IMR-90 (cell line): Measurements from ENCODE around the gene CAMK2G. TPM values are rescaled to one million over a fixed set of nuclear protein-coding genes. Genes with fewer than 3 reads are reported as not detected.

ENCODE experiments used
- ATAC-seq: fragments of 200-7000 bp; cut with Tn5 transposase; 2 replicates; pipeline ENCODE4 v1.9.1; 2020; ENCODE audit warnings: low read depth, mild to moderate bottlenecking, moderate library complexity
- BruUV-seq: library from RNA; stranded (reverse); fragments of 400-500 nt; replicated peaks from 2 replicates; lab custom pipeline; 2021; lab: Mats Ljungman, UMichigan
- CTCF ChIA-PET: fragments of 300-600 bp; formaldehyde crosslinking; extraction: SDS; loops from one replicate; lab custom pipeline; 2021; ENCODE audit warnings: antibody characterized with exemption; lab: Yijun Ruan, JAX
- POLR2A ChIA-PET: fragments of 300-600 bp; sonication (Branson Sonifier 250); formaldehyde crosslinking; loops from one replicate; lab custom pipeline; 2022; ENCODE audit warnings: antibody characterized with exemption; ENCODE audit not compliant: unreplicated experiment; lab: Charles Lee
- DNase-seq: peaks from one replicate; pipeline ENCODE4 v3.0.0; 2013
- H2AFZ ChIP-seq: replicated peaks from 2 replicates; pipeline ENCODE3; 2013; ENCODE audit warnings: low read length, mild to moderate bottlenecking; ENCODE audit not compliant: poor library complexity
- H2AK5ac ChIP-seq: 2 replicates; pipeline ENCODE4 v1.6.1; 2013; ENCODE audit warnings: low read depth, low read length, inconsistent platforms
- H2AK9ac ChIP-seq: replicated peaks from 2 replicates; pipeline ENCODE3; 2013; ENCODE audit warnings: mild to moderate bottlenecking, low read depth, low read length, moderate library complexity; ENCODE audit not compliant: poor library complexity
- H2BK120ac ChIP-seq: 2 replicates; pipeline ENCODE4 v1.6.1; 2013; ENCODE audit warnings: low read depth, low read length, inconsistent platforms
- H2BK15ac ChIP-seq: 3 replicates; pipeline ENCODE4 v1.6.1; 2013; ENCODE audit warnings: low read depth, low read length, inconsistent platforms
- H2BK20ac ChIP-seq: 2 replicates; pipeline ENCODE4 v1.6.1; 2013; ENCODE audit warnings: low read depth, mild to moderate bottlenecking, inconsistent platforms, low read length, moderate library complexity
- H2BK5ac ChIP-seq: 2 replicates; pipeline ENCODE4 v1.6.1; 2013; ENCODE audit warnings: mild to moderate bottlenecking, low read depth, low read length, inconsistent platforms; ENCODE audit not compliant: poor library complexity, severe bottlenecking
- H3K14ac ChIP-seq: replicated peaks from 2 replicates; pipeline ENCODE4 v1.6.1; 2013; ENCODE audit warnings: low read depth, low read length, inconsistent platforms
- H3K18ac ChIP-seq: 2 replicates; pipeline ENCODE4 v1.6.1; 2013; ENCODE audit warnings: low read depth, low read length, control low read depth
- H3K23ac ChIP-seq: 2 replicates; pipeline ENCODE4 v1.6.1; 2013; ENCODE audit warnings: low read depth, low read length, inconsistent platforms
- H3K27ac ChIP-seq: 2 replicates; pipeline ENCODE4 v1.5.1; 2013; ENCODE audit warnings: mild to moderate bottlenecking, control low read depth, low read length; ENCODE audit not compliant: insufficient read depth
- H3K27me3 ChIP-seq: 2 replicates; pipeline ENCODE4 v1.6.1; 2013; ENCODE audit warnings: low read length; ENCODE audit not compliant: control insufficient read depth, insufficient read depth
- H3K36me3 ChIP-seq: 2 replicates; pipeline ENCODE4 v1.6.1; 2013; ENCODE audit warnings: low read length, mixed read lengths; ENCODE audit not compliant: control insufficient read depth, insufficient read depth
- H3K4ac ChIP-seq: 2 replicates; pipeline ENCODE4 v1.6.1; 2013; ENCODE audit warnings: low read depth, low read length, inconsistent platforms
- H3K4me1 ChIP-seq: 2 replicates; pipeline ENCODE4 v1.6.1; 2013; ENCODE audit warnings: low read length, mixed read lengths; ENCODE audit not compliant: control insufficient read depth, insufficient read depth
- H3K4me2 ChIP-seq: 2 replicates; pipeline ENCODE4 v1.6.1; 2013; ENCODE audit warnings: low read depth, mild to moderate bottlenecking, control low read depth, low read length, moderate library complexity
- H3K4me3 ChIP-seq: 2 replicates; pipeline ENCODE4 v1.5.1; 2013; ENCODE audit warnings: low read depth, mild to moderate bottlenecking, control low read depth, low read length, moderate library complexity; ENCODE audit not compliant: insufficient read depth
- H3K56ac ChIP-seq: 2 replicates; pipeline ENCODE4 v1.6.1; 2013; ENCODE audit warnings: low read length, inconsistent platforms; ENCODE audit not compliant: insufficient read depth; ENCODE audit errors: extremely low read depth
- H3K79me1 ChIP-seq, 2 experiments: 2 replicates each; pipeline ENCODE4 v1.6.1; 2013; ENCODE audit warnings: low read length in 2 of 2, inconsistent platforms in 1 of 2, low read depth in 1 of 2
- H3K9ac ChIP-seq: 2 replicates; pipeline ENCODE4 v1.6.1; 2013; ENCODE audit warnings: low read depth, low read length, control low read depth
- H3K9me1 ChIP-seq: 2 replicates; pipeline ENCODE4 v1.6.1; 2013; ENCODE audit warnings: low read length, inconsistent platforms; ENCODE audit not compliant: insufficient read depth
- H3K9me3 ChIP-seq: 2 replicates; pipeline ENCODE4 v1.6.1; 2013; ENCODE audit warnings: low read length; ENCODE audit not compliant: control insufficient read depth, insufficient read depth
- H4K20me1 ChIP-seq: 2 replicates; pipeline ENCODE4 v1.6.1; 2013; ENCODE audit warnings: low read length, inconsistent platforms; ENCODE audit not compliant: insufficient read depth
- H4K5ac ChIP-seq: 2 replicates; pipeline ENCODE4 v1.6.1; 2013; ENCODE audit warnings: mild to moderate bottlenecking, low read depth, low read length, control low read depth
- H4K8ac ChIP-seq, 2 experiments: 2 replicates each; pipeline ENCODE4 v1.6.1; 2013; ENCODE audit warnings: low read depth in 2 of 2, low read length in 2 of 2, control low read depth in 1 of 2, inconsistent platforms in 1 of 2
- H4K91ac ChIP-seq: 2 replicates; pipeline ENCODE4 v1.6.1; 2013; ENCODE audit warnings: low read depth, low read length, inconsistent platforms; ENCODE audit not compliant: insufficient read depth
- CEBPB ChIP-seq: IDR thresholded peaks from 2 replicates; pipeline ENCODE4 v1.6.1; 2012; ENCODE audit warnings: low read depth, low read length, improper control_type of control experiment
- CHD1 ChIP-seq: IDR thresholded peaks from 2 replicates; pipeline ENCODE4 v1.6.1; 2012; ENCODE audit warnings: low read depth, low read length, improper control_type of control experiment
- CTCF ChIP-seq: conservative IDR thresholded peaks from 2 replicates; pipeline ENCODE4 v1.5.1; 2012; ENCODE audit warnings: mild to moderate bottlenecking, low read depth, low read length, improper control_type of control experiment
- ELK1 ChIP-seq: fragments of 150-350 bp; IDR thresholded peaks from 2 replicates; pipeline ENCODE4 v1.6.1; 2016; ENCODE audit warnings: low read depth, mild to moderate bottlenecking, low read length, moderate library complexity, borderline replicate concordance
- FOS ChIP-seq: fragments of 150-350 bp; IDR thresholded peaks from 2 replicates; pipeline ENCODE4 v1.6.1; 2016; ENCODE audit warnings: low read depth, low read length
- MAFK ChIP-seq: IDR thresholded peaks from 2 replicates; pipeline ENCODE4 v1.6.1; 2012; ENCODE audit warnings: low read depth, low read length, improper control_type of control experiment
- MXI1 ChIP-seq: IDR thresholded peaks from 2 replicates; pipeline ENCODE4 v1.6.1; 2012; ENCODE audit warnings: low read depth, mild to moderate bottlenecking, low read length, moderate library complexity, borderline replicate concordance
- NFE2L2 ChIP-seq: fragments of 150-350 bp; IDR thresholded peaks from 2 replicates; pipeline ENCODE4 v1.6.1; 2016; ENCODE audit warnings: low read depth, mild to moderate bottlenecking, low read length
- POLR2A ChIP-seq: IDR thresholded peaks from 2 replicates; pipeline ENCODE4 v1.6.1; 2012; ENCODE audit warnings: mild to moderate bottlenecking, low read depth, low read length
- RCOR1 ChIP-seq: IDR thresholded peaks from 2 replicates; pipeline ENCODE4 v1.6.1; 2012; ENCODE audit warnings: mild to moderate bottlenecking, low read length, improper control_type of control experiment; ENCODE audit not compliant: insufficient replicate concordance
- RFX5 ChIP-seq: IDR thresholded peaks from 2 replicates; pipeline ENCODE4 v1.8.0; 2012; ENCODE audit warnings: low read depth, mild to moderate bottlenecking, low read length, moderate library complexity
- SMC3 ChIP-seq: fragments of 150-350 bp; IDR thresholded peaks from 2 replicates; pipeline ENCODE4 v1.6.1; 2016; ENCODE audit warnings: low read depth, mild to moderate bottlenecking, antibody characterized with exemption, low read length, moderate library complexity
- USF2 ChIP-seq: fragments of 150-350 bp; IDR thresholded peaks from 2 replicates; pipeline ENCODE4 v1.6.1; 2017; ENCODE audit warnings: mild to moderate bottlenecking, antibody characterized with exemption, low read length, low read depth
- WGBS, 2 experiments: methylation state at CpG; one replicate each; pipeline versions ENCODE4 v1.1.5 to v1.1.7; 2013; ENCODE audit warnings: missing lambda C conversion rate in 2 of 2; ENCODE audit not compliant: insufficient read length in 1 of 2; ENCODE audit errors: extremely low coverage in 2 of 2; 5-methylcytosine and 5-hydroxymethylcytosine counted together
- dilution Hi-C: fragments of 300-500 bp; cut with HindIII; formaldehyde crosslinking; loops from one replicate; pipeline ENCODE4 v1.14.3; 2018; ENCODE audit warnings: low sequenced_read_pairs; ENCODE audit not compliant: unreplicated experiment
- in situ Hi-C: fragments of 300-500 bp; cut with MboI; formaldehyde crosslinking; loops from 3 replicates; pipeline ENCODE4 v1.14.3; 2019; ENCODE audit warnings: low sequenced_read_pairs, inconsistent platforms, mixed read lengths
- intact Hi-C: fragments of 100-400 bp; cut with micrococcal nuclease; formaldehyde crosslinking; loops from 2 replicates; pipeline ENCODE4 v1.10.0; 2022
- polyA plus RNA-seq, 3 experiments: library from polyadenylated mRNA; depleted of rRNA; stranded (reverse); fragments of >200 nt; gene quantifications; 2 replicates each; pipeline ENCODE4 v1.2.3, GENCODE V29; 2012; ENCODE audit warnings: low replicate concordance in 1 of 3
- total RNA-seq: library from RNA; depleted of rRNA; stranded (reverse); fragments of >200 nt; gene quantifications from 2 replicates; pipeline ENCODE4 v1.2.3, GENCODE V29; 2012

The CAMK2G gene
- total and polyA plus RNA-seq, 2 of the 4 experiments (the other 2 are of a cell fraction): 20.4 to 25.4 TPM

GRCh38 chr10:73806176-73806950 is 68.0 kb downstream of the CAMK2G start:
- no peak overlapping the region for H2BK15ac ChIP-seq
- no peak overlapping the region for H2BK120ac ChIP-seq
- no peak overlapping the region for H3K23ac ChIP-seq
- dilution Hi-C loops (no loop called here), intact Hi-C loops (no loop called here), in situ Hi-C loops (no loop called here)
- 0 out of 2 replicates have a peak, but pooled peaks cover 2% of the 10 kb centered on the region for H3K4me1 ChIP-seq
- no peak overlapping the region for H3K27ac ChIP-seq
- H3K9me1 ChIP-seq: peaks cover 16% of the 10 kb centered on the region
- no peak overlapping the region for H2BK5ac ChIP-seq
- CTCF ChIA-PET: no interaction called here
- TF ChIP-seq RCOR1 (no peak), CHD1 (no peak), SMC3 (no peak), RFX5 (no peak), NFE2L2 (no peak), MXI1 (no peak), CEBPB (no peak), USF2 (no peak), MAFK (no peak), POLR2A (no peak), FOS (no peak), ELK1 (no peak), CTCF (no peak)
- no peak overlapping the region for H3K9ac ChIP-seq
- BruUV-seq: no TSS peak
- H4K8ac ChIP-seq: no peak overlapping the region
- 100% methylated on average over 6 of the region's 14 CpGs; no CpG with 5 or more reads in 1 of the 2 experiments for WGBS, 2 experiments
- no peak overlapping the region for H3K56ac ChIP-seq
- H4K20me1 ChIP-seq: no peaks in the 10 kb centered on the region
- no peak overlapping the region for H3K4ac ChIP-seq
- H3K79me1 ChIP-seq: peaks cover 14 to 50% of the 10 kb centered on the region in 2 experiments
- no peaks in the 10 kb centered on the region for H3K27me3 ChIP-seq
- H3K36me3 ChIP-seq: peaks cover 58% of the 10 kb centered on the region
- POLR2A ChIA-PET: no interaction called here
- H3K18ac ChIP-seq: no peak overlapping the region
- no peak overlapping the region for H3K14ac ChIP-seq
- no peak overlapping the region for H3K4me2 ChIP-seq
- H4K5ac ChIP-seq: no peak overlapping the region
- H2AFZ ChIP-seq: no peak overlapping the region
- no peak overlapping the region for H2AK9ac ChIP-seq
- ATAC-seq: no peak
- H3K4me3 ChIP-seq: no peak overlapping the region
- H2BK20ac ChIP-seq: no peak overlapping the region
- DNase-seq: no peak
- no peaks in the 10 kb centered on the region for H3K9me3 ChIP-seq
- no peak overlapping the region for H4K91ac ChIP-seq
- no peak overlapping the region for H2AK5ac ChIP-seq
